MM.1S (cell line): Measurements from ENCODE around the gene MCTP2.

Experiments
- DNase-seq: peaks from one replicate; pipeline ENCODE4 v3.0.0-alpha.2; 2015
- H2AFZ ChIP-seq: fragments of 300-600 bp; sonication (generic); 2 replicates; pipeline ENCODE4 v1.6.0; 2016; ENCODE audit warnings: antibody characterized with exemption, low read length
- H3F3A ChIP-seq: fragments of 300-600 bp; sonication (generic); 2 replicates; pipeline ENCODE4 v1.6.1; 2016; ENCODE audit warnings: mild to moderate bottlenecking, antibody characterized with exemption, low read length, moderate library complexity, mixed read lengths; ENCODE audit not compliant: insufficient read depth
- H3K27ac ChIP-seq: fragments of 300-600 bp; sonication (generic); 2 replicates; pipeline ENCODE4 v1.5.1; 2016; ENCODE audit warnings: mild to moderate bottlenecking, low read length
- H3K27me3 ChIP-seq: fragments of 300-600 bp; sonication (generic); replicated peaks from 2 replicates; pipeline ENCODE4 v1.6.0; 2016; ENCODE audit warnings: low read length; ENCODE audit not compliant: insufficient read depth
- H3K36me3 ChIP-seq: fragments of 300-600 bp; sonication (generic); replicated peaks from 2 replicates; pipeline ENCODE4 v1.6.1; 2016; ENCODE audit warnings: mild to moderate bottlenecking, low read length, mixed read lengths; ENCODE audit not compliant: insufficient read depth
- H3K4me1 ChIP-seq: fragments of 300-600 bp; sonication (generic); 2 replicates; pipeline ENCODE4 v1.6.1; 2016; ENCODE audit warnings: low read length, mixed read lengths
- H3K4me2 ChIP-seq: fragments of 300-600 bp; sonication (generic); 2 replicates; pipeline ENCODE4 v1.6.0; 2016; ENCODE audit warnings: low read depth, low read length
- H3K4me3 ChIP-seq: fragments of 300-600 bp; sonication (generic); 2 replicates; pipeline ENCODE4 v1.5.1; 2016; ENCODE audit warnings: low read length, mixed read lengths
- H3K79me2 ChIP-seq: fragments of 300-600 bp; sonication (generic); 2 replicates; pipeline ENCODE4 v1.6.1; 2016; ENCODE audit warnings: mixed run types, low read length, mixed read lengths
- H3K9ac ChIP-seq: fragments of 300-600 bp; sonication (generic); 2 replicates; pipeline ENCODE4 v1.6.1; 2016; ENCODE audit warnings: low read length, mixed read lengths
- H3K9me2 ChIP-seq: fragments of 300-600 bp; sonication (generic); replicated peaks from 2 replicates; pipeline ENCODE4 v1.6.1; 2016; ENCODE audit warnings: mild to moderate bottlenecking, low read length, mixed read lengths; ENCODE audit not compliant: insufficient read depth
- H3K9me3 ChIP-seq: fragments of 300-600 bp; sonication (generic); replicated peaks from 2 replicates; pipeline ENCODE4 v1.6.1; 2016; ENCODE audit warnings: mild to moderate bottlenecking, low read length, mixed read lengths; ENCODE audit not compliant: insufficient read depth
- H4K20me1 ChIP-seq: fragments of 300-600 bp; sonication (generic); 2 replicates; pipeline ENCODE4 v1.6.1; 2016; ENCODE audit warnings: mild to moderate bottlenecking, low read length, moderate library complexity, mixed read lengths; ENCODE audit not compliant: insufficient read depth
- CTCF ChIP-seq: fragments of 300-600 bp; sonication (generic); IDR thresholded peaks from 2 replicates; pipeline ENCODE4 v1.5.1; 2016; ENCODE audit warnings: antibody characterized with exemption, low read length, mixed read lengths
- EZH2 ChIP-seq: fragments of 300-600 bp; sonication (generic); optimal IDR thresholded peaks from 2 replicates; pipeline ENCODE3; 2017; ENCODE audit warnings: low read depth, mild to moderate bottlenecking, antibody characterized with exemption, low read length, mixed read lengths
- EZH2phosphoT487 ChIP-seq: fragments of 300-600 bp; sonication (generic); IDR thresholded peaks from 2 replicates; pipeline ENCODE4 v1.6.1; 2018; ENCODE audit warnings: antibody characterized with exemption, low read length

The MCTP2 gene

GRCh38 chr15:94293411-94294402 lies 62.3 kb downstream of the MCTP2 start:
- Histone ChIP-seq H3K36me3 (no peaks in the 10 kb centered on the region), H3K4me1 (peaks cover 5% of the 10 kb centered on the region; the same call in 1 of the 2 replicates), H3K4me2 (no peak overlapping the region), H4K20me1 (no peaks in the 10 kb centered on the region), H3K27me3 (no peaks in the 10 kb centered on the region), H3K9me3 (no peaks in the 10 kb centered on the region), H3K79me2 (no peaks in the 10 kb centered on the region), H3K27ac (no peak overlapping the region), H3K4me3 (no peak overlapping the region), H3F3A (no peaks in the 10 kb centered on the region), H3K9ac (no peak overlapping the region), H2AFZ (no peak overlapping the region), H3K9me2 (no peaks in the 10 kb centered on the region)
- no peak for DNase-seq
- no peak for TF ChIP-seq EZH2
- TF ChIP-seq CTCF, result no peak
- TF ChIP-seq EZH2phosphoT487, result no peak

- Histone ChIP-seq H3K4me2 (no peak overlapping the region), H3K4me3 (no peak overlapping the region), H3K27ac (no peak overlapping the region), H3K9me2 (no peaks in the 10 kb centered on the region), H3K27me3 (no peaks in the 10 kb centered on the region), H3F3A (no peaks in the 10 kb centered on the region), H3K36me3 (no peaks in the 10 kb centered on the region), H3K9me3 (no peaks in the 10 kb centered on the region), H3K9ac (no peak overlapping the region), H3K4me1 (no peaks in the 10 kb centered on the region), H2AFZ (no peak overlapping the region), H3K79me2 (no peaks in the 10 kb centered on the region), H4K20me1 (no peaks in the 10 kb centered on the region)
- DNase-seq, result no peak
- TF ChIP-seq CTCF, result no peak
- TF ChIP-seq EZH2, result no peak
- TF ChIP-seq EZH2phosphoT487, result no peak
Measured at GRCh38 chr15:94294556-94294955, 63.2 kb downstream of the MCTP2 start.

GRCh38 chr15:94295275-94295674 lies 63.9 kb downstream of the MCTP2 start:
- Histone ChIP-seq H3K9ac (no peak overlapping the region), H4K20me1 (no peaks in the 10 kb centered on the region), H3K27me3 (no peaks in the 10 kb centered on the region), H3K79me2 (no peaks in the 10 kb centered on the region), H3F3A (no peaks in the 10 kb centered on the region), H3K4me2 (no peak overlapping the region), H2AFZ (no peak overlapping the region), H3K9me2 (no peaks in the 10 kb centered on the region), H3K4me3 (no peak overlapping the region), H3K36me3 (no peaks in the 10 kb centered on the region), H3K27ac (no peak overlapping the region), H3K4me1 (no peaks in the 10 kb centered on the region), H3K9me3 (no peaks in the 10 kb centered on the region)
- DNase-seq, result no peak
- no peak for TF ChIP-seq EZH2
- TF ChIP-seq CTCF, result no peak
- TF ChIP-seq EZH2phosphoT487, result no peak
